Esophagus mucosa (tissue), 1 donor: ENCODE data around the gene GTF2I. TPM values are rescaled to one million over a fixed set of nuclear protein-coding genes. Genes with fewer than 3 reads are reported as not detected.
"Not testable (repeated sequence)": the region's sequence is repeated elsewhere in the genome, so short reads cannot be mapped to it uniquely, and the experiment has no call there.

ENCODE experiments used
- ATAC-seq: fragments of 200-7000 bp; cut with Tn5 transposase; one replicate; pipeline ENCODE4 v1.9.1; 2020
- total RNA-seq: library from RNA; stranded (reverse); gene quantifications from one replicate; pipeline ENCODE4 v1.2.4, GENCODE V29; 2023
- donor health status: DM: yes; HTN: yes; CAD: no.

GTF2I gene
- 130 TPM for total RNA-seq

- peak; percentile 17 for ATAC-seq
Observed at GRCh38 chr7:74657692-74658177, at the start of gene GTF2I. TSS of gene GTF2I (plus strand) at chr7:74657718. CDS start at chr7:74689129, 31,411 bp downstream.

GRCh38 chr7:74612015-74612829 lies 45.3 kb upstream of the GTF2I start:
- ATAC-seq = peak; percentile 80

DNA sequence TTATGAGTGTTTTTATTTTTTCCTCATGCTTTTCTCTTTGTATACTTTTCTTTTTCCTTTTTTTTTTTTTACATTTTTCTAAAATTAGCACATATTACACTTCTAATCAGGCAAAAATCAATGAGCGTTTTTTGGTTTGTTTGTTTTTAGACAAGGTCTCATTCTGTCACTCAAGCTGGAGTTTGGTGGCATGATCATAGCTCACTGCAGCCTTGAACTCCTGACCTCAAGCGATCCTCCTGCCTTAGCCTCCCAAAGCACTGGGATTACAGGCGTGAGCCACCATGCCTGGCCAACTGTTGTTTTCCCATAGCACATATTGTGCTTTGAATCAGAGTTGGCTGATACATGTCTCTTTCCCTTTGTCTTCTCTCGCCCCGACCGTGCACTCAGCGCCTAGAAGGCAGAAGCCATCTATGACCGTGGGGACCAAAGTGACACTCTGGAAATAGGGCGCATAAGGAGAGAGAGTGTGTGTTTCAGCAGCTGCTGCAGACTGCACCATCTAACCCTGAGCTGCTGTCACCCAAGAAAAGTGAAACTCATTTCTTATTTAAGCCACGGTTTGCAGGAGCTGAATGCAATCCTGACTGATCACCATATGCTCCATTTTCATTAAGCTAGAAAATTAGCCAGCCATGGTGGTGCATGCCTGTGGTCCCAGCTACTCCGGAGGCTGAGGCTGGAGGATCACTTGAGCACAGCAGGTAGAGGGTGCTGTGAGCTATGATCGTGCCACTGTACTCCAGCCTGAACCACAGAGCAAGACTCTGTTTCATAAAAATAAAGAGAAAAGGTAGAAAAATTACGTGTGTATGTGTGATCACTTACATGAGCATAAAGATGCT lies 41.4 kb upstream of the GTF2I start:
- no peak for ATAC-seq

DNA sequence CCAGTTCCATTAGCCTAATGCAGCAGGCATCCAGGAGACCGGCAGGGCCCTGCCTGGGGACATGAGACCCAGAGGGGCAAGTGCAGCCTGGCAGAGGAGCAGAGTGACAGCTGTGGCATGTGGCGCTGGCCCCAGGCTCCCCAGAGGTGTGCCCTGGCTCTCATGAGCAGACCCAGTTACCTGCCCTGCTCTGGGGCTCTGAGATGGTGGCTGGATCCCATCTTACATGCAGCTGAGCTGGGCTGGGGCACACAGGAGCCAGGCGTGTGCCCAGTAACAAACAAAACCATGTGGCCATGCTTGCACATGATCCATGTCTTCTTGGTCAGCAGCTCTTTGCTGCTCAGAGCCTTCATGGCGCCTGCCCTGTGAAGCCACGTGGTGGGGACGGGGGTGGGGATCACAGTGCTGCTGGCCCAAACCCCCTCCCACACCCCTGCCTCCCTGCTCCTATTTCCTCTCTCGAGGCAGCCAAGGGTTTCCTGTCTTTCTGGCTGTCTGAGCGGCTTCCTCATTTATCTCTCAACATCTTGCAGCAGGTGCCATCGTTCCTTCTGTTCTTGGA lies 40.3 kb upstream of the GTF2I start:
- no peak for ATAC-seq

GRCh38 chr7:74619235-74619860 lies 38.2 kb upstream of the GTF2I start:
- peak; percentile 23 for ATAC-seq

DNA sequence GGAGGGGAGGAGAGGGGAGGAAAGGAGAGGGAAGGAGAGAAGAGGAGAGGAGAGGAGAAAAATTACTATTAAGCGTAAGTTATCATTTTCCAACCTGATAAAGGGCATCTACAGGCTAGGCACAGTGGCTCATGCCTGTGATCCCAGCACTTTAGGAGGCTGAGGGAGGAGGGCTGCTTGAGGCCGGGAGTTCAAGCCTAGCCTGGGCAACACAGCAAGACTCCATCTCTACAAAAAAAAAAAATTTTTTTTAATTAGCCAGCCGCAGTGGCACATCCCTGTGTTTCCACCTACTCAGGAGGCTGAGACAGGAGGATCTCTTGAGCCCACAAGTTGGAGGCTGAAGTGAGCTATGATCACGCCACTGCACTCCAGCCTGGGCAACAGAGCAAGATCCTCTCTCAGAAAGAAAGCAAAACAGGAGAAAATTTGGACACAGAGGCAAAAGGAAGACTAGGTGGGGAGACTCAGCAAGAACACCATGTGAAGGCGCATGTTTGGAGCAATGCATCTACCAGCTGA lies 35.2 kb upstream of the GTF2I start:
- ATAC-seq = no peak

GRCh38 chr7:74623135-74623534 lies 34.4 kb upstream of the GTF2I start:
- ATAC-seq = no peak

DNA sequence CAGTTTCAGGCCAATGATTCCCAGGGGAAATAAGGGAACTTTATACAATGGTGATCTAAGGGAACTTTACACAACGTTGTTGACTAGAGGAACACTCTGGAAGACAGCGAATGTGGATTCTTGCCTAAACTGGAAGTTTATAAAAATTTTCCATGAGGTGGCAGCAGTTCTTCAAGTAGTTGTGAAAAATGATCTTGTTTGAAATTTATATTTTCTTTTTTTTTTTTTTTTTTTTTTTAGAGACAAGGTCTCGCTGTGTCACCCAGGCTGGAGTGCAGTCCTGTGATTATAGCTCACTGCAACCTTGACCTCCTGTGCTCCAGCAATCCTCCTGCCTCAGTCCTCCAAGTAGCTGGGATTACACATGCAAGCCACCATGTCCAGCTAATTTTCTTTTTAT lies 32.1 kb upstream of the GTF2I start:
- ATAC-seq = no peak

DNA sequence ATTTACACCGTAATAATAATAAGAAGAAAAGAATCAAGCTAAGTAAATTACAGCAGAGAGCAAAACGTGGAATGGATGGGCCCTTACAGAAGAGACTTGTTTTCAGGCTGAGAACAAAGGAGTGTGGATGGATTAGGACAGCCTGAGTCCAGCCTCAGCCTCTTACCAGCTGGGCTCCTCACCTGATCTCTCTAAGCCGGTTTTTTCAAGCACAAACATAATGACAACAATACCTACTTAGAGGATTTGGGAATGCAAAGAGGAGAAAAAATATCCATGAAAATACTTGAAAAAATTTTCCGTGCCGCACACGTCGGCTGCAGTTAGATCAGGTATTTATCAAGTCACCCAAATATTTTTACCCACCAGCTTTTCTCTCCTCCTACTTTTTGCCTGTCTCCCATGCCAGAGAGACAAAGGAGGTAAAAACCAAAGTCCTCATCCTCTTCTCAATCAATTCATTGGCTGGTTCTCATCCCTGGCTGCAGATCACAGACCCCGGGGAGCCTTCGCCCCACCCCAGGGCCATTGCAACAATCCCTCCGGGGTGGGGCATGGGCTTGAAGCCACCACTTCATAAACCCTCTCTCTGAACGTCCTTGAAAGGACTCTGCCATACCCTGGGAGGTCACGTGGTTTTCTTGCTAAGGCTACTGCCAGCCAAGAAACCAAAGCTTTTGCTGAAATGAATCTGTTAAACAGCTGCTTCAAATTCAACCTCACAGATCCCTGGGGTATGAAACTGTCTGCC lies 29.7 kb upstream of the GTF2I start:
- peak; percentile 68 for ATAC-seq

DNA sequence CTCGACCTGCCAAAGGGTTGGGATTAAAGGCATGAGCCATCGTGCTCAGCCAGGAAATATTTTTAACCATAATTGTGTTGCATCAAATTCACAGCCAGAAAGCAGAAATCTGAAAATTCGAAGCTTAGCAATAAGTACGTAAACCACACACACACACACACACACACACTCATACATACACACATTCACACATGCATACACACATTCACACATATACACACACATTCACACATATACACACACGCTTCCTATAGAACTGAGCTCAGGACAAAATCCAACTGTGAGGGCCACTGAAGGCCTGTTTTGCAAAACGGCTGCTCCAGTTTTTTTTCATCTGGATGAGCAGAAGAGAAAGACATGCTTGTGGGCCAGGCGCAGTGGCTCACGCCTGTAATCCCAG lies 25.0 kb upstream of the GTF2I start:
- no peak for ATAC-seq

GRCh38 chr7:74633451-74633921 lies 24.0 kb upstream of the GTF2I start:
- no peak for ATAC-seq

- ATAC-seq = no peak
Observed at GRCh38 chr7:74637745-74638144, 19.8 kb upstream of the GTF2I start.

DNA sequence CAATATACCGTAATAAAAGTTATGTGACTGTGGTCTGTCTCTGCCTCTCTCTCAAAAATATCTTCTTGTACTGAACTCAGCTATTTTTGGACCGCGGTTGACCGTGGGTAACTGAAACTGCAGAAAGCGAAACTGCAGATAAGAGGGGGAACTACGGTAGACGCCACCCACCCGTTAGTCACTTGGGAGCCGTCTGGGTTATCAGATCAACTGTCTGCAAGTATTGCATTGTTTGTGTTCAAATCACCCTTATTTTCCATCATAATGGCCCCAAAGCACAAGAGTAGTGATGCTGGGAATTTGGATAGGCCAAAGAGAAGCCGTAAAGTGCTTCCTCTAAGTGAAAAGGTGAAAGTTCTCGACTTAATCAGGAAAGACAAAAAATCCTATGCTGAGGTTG lies 7.5 kb upstream of the GTF2I start:
- ATAC-seq = peak; percentile 38

DNA sequence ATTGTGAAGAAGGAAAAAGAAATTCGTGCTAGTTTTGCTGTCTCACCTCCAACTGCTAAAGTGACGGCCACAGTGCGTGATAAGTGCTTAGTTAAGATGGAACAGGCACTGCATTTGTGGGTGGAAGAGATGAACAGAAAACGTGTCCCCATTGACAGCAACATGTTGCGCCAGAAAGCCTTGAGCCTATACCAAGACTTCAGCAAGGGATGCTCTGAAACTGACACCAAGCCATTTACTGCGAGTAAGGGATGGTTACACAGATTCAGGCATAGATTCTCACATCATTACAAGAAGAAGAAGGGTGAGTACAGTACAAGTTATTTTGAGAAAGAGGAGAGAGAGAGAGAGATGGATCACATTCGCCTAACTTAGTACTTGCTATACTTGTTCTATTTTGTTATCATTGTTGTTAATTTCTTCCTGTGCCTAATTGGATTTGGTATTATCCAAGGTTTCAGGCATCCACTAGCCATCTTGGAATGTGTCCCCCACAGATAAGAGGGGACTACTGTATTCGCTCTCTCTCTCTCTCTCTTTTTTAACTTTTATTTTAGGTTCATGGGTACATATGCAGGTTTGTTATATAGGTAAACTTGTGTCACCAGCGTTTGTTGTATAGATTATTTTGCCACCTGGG lies 6.9 kb upstream of the GTF2I start:
- ATAC-seq = not testable (repeated sequence)

GRCh38 chr7:74651133-74651504 lies 6.4 kb upstream of the GTF2I start:
- not testable (repeated sequence) for ATAC-seq

DNA sequence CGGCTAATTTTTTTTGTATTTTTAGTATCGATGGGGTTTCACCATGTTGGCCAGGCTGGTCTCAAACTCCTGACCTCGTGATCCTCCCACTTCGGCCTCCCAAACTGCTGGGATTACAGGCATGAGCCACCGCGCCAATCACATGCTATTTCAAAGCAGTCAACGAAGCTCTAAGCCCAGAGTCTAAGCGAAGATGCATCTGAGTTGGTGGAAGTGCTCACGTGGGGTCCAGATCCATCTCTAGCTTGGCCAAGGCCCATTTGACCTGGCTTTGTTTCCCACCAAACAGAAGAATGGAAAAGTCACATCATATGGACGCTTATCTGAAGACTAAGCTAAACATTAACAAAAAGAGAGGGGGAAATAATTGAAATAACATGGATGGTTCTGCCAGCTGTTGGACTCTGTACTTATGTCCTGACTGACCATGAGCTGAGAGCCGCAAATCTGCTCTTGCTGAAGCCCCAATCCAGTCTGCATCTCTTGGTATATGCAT lies 3.8 kb upstream of the GTF2I start:
- no peak for ATAC-seq

GRCh38 chr7:74654811-74655210 lies 2.7 kb upstream of the GTF2I start:
- no peak for ATAC-seq

DNA sequence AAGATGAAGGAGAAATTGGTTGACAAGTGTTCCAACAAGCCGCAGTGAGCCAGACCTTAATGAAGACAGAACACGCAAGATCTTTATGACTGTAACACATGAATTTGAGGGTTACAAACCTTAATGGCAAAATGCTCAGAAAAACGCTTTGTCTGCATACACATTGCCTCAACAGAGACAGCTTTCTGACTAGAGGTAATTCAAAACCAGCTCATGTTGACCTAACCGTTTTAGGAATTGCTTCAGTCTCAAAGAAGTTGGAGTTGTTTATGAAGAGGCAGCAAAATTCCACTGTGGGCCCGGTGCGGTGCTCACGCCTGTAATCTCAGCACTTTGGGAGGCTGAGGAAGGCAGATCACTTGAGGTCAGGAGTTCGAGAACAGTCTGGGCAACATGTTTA lies 2.2 kb upstream of the GTF2I start:
- ATAC-seq = no peak

DNA sequence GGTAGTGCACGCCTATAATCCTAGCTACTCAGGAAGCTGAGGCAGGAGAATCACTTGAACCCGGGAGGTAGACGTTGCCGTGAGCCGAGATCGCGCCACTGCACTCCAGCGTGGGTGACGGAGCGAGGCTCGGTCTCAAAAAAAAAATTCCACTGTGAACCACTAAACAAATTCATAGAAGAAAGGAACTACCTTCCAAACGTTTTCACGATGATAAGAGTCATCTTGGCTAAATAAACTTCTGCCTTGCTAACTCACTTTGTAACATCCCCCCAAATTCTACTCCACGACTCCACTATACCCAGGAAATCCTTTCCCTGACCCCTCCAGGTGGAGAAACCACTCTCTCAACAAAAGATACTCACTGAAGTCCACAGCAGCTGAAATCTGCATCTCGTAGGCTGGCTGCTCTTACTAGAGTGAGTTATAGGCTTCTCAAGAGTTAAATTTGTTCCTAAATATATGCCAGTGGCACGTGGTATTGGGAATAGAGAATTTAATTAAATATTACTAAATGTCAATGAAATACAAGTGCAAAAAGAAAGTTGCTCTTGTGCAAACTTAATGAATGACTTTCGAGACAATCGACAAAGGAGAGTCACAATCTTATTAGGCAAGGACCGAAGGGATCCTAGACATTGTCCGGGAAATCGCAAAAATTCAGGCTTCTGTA lies 1.6 kb upstream of the GTF2I start:
- ATAC-seq = no peak

GRCh38 chr7:74656441-74656836 lies 1.1 kb upstream of the GTF2I start:
- no peak for ATAC-seq
